ENCODE results near the gene SFSWAP.

DNA sequence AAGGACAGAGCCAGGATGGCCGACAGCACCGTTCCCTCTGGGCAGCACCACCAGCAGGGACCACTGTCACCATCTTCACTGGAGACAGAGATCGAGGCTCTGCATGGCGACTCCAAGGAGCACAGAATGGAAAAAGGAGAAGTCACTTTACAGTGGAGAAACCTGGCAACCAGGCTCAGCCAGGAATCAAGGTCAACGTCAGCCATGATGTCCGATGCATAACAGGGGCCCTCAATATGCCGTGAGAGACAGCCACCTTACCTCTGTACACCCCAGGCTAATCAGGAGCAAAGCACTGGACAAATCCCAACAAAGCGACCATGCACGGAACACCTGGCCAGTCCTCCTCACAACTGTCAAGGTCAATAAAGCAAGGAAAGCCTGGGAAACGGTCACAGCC lies 20.6 kb upstream of the SFSWAP start:
- no peak for TF ChIP-seq POLR2AphosphoS5 (IDR thresholded peaks at IDR 0.05)
- TF ChIP-seq, protein P1, sequence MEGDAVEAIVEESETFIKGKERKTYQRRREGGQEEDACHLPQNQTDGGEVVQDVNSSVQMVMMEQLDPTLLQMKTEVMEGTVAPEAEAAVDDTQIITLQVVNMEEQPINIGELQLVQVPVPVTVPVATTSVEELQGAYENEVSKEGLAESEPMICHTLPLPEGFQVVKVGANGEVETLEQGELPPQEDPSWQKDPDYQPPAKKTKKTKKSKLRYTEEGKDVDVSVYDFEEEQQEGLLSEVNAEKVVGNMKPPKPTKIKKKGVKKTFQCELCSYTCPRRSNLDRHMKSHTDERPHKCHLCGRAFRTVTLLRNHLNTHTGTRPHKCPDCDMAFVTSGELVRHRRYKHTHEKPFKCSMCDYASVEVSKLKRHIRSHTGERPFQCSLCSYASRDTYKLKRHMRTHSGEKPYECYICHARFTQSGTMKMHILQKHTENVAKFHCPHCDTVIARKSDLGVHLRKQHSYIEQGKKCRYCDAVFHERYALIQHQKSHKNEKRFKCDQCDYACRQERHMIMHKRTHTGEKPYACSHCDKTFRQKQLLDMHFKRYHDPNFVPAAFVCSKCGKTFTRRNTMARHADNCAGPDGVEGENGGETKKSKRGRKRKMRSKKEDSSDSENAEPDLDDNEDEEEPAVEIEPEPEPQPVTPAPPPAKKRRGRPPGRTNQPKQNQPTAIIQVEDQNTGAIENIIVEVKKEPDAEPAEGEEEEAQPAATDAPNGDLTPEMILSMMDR (IDR thresholded peaks at IDR 0.05), result no peak
- no peak for TF ChIP-seq POLR2A (IDR thresholded peaks at IDR 0.05)
- no peak for TF ChIP-seq EP300 (IDR thresholded peaks at IDR 0.05; ENCODE audit: low read depth)

Data from transverse colon (tissue), 4 donors.